22Rv1 (cell line): ENCODE data around the gene LSAMP.

ENCODE experiments used
- H3K27ac ChIP-seq: fragments of 450-650 bp; 2 replicates; pipeline ENCODE4 v1.5.1; 2017
- CTCF ChIP-seq: fragments of 450-650 bp; IDR thresholded peaks from 2 replicates; pipeline ENCODE4 v1.5.1; 2017; ENCODE audit warnings: mild to moderate bottlenecking
- ZFX ChIP-seq: fragments of 450-650 bp; IDR thresholded peaks from 2 replicates; pipeline ENCODE4 v1.6.1; 2017; ENCODE audit warnings: antibody characterized with exemption, borderline replicate concordance

The LSAMP gene

GRCh38 chr3:116445311-116445841 is at the start of gene LSAMP:
Gene LSAMP, minus strand, starts transcription at chr3:116445487.
- TF ChIP-seq ZFX (no peak), CTCF (no peak)
- no peak within 1 kb of the TSS for H3K27ac ChIP-seq

DNA sequence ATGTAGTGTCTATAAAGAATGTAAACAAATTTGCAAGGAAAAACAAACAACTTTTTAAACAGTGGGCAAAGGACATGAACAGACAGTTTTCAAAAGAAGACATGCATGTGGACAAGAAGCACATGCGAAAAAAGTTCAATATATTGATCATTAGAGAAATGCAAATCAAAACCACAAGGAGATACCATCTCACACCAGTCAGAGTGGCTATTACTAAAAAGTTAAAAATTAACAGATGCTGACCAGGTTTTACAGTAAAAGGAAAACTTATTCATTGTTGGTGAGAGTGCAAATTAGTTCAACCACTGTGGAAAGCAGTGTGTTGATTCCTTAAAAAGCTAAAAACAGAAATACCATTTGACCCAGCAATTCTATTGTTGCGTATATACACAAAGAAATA is 47.1 kb upstream of the LSAMP start:
- no peak overlapping the region for H3K27ac ChIP-seq
- no peak for TF ChIP-seq ZFX
- TF ChIP-seq CTCF: no peak

- no peak for TF ChIP-seq ZFX
- no peak for TF ChIP-seq CTCF
Measured at GRCh38 chr3:116483135-116483534, 37.8 kb upstream of the LSAMP start.

DNA sequence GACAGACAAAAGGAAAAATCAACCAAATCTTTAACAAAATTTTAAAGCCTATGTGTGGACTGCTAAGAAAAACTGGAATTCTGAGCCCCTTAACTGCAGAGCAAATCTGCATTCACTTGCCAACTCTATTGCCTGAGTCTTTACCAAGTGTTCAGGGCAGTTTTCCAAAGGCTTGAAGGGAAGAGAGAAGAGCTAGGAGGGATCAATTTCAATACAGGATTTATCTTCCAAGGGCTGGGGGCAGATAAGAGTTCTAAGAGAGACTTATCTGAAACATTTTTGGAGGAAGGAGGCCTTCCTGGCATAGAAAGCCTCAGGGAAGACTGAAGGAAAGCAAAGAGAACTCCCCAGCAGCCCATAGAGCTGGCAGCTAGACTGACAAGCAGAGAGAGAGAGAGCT is 31.4 kb upstream of the LSAMP start:
- no peak for TF ChIP-seq CTCF
- TF ChIP-seq ZFX: no peak
- no peak overlapping the region for H3K27ac ChIP-seq

More at GRCh38 chr3:116483135-116483534, 37.8 kb upstream of the LSAMP start:
- H3K27ac ChIP-seq: no peak overlapping the region

DNA sequence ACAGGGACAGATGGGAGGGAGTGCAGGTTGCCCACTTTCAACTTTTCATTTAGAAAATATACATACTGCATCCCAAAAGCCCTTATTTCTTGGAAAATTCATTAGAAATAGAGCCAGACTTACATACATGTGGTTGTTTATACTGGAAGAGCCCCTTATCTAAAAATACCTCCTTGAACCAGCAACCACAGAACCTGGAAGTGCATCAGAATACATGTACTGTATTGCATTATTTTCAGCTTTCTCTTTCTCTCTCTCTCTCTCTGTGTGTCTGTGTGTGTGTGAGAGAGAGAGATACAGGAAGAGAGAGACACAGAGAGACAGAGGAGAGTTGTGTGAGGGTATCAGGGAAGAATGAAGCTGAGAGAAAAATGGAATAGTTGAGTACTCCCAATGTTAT is 29.5 kb upstream of the LSAMP start:
- H3K27ac ChIP-seq: no peak overlapping the region
- no peak for TF ChIP-seq CTCF
- no peak for TF ChIP-seq ZFX

- TF ChIP-seq CTCF (no peak), ZFX (no peak)
- no peak overlapping the region for H3K27ac ChIP-seq
Measured at GRCh38 chr3:116474032-116474780, 28.9 kb upstream of the LSAMP start.

- no peak overlapping the region for H3K27ac ChIP-seq
- TF ChIP-seq CTCF (no peak), ZFX (no peak)
Measured at GRCh38 chr3:116473602-116474001, 28.3 kb upstream of the LSAMP start.
